GM19463 (cell line): ENCODE data around the gene BUB1B.

Source experiments
- ATAC-seq: cut with Tn5 transposase; IDR thresholded peaks from one replicate; pipeline ENCODE4 v1.9.1; 2021; ENCODE audit warnings: mild to moderate bottlenecking, moderate library complexity; ENCODE audit not compliant: unreplicated experiment

BUB1B gene

DNA sequence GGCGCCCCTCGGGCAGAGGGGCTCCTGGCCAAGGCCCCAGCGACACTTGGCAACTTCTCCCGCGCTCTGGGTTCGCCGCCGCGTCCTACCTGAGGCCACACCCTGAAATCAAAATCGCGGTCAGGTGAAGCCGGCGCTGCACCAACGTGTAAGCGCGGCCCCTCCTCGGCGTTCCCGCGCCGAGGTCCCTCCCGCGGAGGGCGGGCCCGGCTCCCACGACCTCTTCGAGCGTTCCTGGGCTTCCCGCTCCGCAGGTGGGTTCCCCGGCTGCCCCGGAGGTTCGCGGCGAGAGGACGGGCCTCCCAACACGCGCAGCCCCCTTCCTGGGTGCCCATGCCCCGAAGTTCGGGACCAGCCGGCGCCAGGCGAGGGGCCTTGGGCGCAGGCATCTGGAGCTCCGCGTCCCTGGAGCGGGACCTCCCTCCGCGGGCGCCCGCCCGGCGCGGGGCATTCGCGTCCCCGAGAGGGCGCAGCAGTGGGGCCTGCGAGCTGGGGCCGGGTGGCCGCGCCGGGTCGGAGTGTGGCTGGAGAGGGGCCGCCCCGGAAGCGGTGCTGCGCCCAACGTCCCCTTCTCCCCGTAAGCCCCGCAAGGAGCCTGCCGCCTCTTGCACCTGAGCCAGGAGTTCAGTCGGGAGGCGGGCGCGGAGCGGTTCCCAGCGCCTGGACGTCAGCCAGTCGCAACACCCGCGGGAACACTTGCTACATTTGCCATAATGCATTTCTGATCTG, 91.7 kb downstream of the BUB1B start:
- no peak for ATAC-seq

DNA sequence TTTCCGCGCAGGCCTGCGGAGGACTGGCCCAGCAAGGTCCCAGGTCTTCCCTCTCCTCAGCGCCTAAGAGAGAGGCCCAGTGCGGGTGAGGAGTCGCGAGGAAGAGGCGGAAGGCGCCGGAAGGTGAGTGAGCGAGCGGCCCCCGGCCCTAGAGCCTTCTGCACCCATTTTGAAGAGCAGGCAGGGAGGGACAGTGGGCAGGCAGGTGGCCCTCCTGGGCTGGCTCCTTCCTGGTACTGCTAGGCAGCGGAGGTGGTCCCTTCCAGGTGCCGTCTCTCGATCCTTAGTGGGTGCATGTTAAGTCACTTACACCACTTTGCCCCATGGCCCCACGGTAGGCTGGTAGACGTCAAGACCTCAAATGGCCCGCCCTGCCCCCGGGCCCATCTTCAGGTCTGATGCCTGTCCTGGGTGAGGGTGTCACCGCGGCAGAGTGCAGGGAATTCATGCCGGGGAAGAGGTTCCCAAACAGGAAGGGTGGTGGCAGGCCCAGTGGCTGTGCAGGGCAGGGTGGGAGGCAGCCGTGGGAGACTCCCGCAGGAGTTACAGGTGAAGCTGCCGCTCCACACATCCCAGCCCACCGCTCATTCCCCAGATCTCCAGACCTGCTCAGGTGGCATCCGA, 92.4 kb downstream of the BUB1B start:
- ATAC-seq, result no peak

DNA sequence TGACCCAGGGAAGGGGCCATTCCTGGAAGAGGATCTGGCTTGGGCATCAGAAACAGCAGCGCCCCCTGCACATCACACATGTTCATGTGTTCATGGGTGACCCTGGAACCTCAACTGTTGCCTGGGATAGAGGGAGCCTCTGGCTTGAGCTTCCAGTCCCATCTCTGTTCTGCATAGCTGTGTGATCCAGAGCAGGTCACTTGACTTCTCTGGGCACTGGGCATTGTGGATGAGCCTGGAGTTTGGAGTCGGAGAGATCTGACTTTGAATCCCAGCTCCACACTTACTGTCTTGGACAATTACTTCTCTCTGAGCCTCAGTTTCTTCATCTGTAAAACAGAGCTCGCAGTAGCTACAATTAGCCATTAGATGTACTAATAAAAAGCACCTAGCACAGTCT, 93.6 kb downstream of the BUB1B start:
- ATAC-seq, result no peak

DNA sequence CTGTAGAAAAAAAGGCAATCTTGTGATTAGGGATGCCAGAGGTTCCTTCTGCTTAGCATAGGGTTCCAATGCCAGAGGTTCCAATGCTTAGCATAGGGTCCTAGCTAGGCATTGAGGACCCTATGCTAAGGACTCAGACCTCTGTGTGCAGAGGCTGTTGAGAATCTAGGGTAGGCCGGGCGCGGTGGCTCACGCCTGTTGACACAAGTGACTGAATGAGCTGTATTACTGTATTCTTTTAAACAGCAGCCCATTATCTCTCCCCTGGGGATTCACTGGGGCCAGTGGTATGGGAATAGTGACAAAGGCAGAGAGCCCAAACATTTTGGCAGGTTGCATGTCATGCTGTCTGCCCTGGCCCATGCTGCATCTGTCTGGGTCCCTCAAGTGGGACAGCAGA, 94.2 kb downstream of the BUB1B start:
- no peak for ATAC-seq

DNA sequence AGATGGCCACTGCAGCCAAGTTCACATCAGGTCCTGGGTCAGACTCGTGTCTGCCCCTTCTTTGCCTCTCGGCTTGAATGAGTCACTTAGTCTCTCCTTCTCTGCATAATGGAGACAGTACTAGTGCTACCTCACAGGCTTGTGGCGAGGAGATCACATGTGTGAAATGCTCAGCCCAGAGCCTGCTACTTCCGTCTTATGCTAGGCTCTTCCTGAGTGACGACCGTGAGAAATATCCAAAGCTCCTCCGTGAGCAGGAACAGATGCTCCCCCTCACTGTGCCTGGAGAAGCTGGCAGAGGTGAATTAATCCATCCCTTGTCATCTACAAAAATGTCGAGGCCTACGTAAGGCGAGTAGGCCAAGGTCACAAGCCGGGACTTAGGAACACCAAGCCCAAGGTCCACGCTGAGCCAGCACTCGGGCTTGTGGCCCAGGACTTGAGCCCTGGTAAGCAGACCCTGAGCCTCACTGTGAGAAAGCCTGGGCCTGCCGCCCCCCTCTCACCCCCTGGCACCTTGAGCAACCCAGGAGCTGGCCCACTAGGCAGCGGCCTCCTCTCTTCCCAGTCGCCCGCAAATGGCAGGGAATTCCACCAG, 95.9 kb downstream of the BUB1B start:
- ATAC-seq, result peak; percentile 50

DNA sequence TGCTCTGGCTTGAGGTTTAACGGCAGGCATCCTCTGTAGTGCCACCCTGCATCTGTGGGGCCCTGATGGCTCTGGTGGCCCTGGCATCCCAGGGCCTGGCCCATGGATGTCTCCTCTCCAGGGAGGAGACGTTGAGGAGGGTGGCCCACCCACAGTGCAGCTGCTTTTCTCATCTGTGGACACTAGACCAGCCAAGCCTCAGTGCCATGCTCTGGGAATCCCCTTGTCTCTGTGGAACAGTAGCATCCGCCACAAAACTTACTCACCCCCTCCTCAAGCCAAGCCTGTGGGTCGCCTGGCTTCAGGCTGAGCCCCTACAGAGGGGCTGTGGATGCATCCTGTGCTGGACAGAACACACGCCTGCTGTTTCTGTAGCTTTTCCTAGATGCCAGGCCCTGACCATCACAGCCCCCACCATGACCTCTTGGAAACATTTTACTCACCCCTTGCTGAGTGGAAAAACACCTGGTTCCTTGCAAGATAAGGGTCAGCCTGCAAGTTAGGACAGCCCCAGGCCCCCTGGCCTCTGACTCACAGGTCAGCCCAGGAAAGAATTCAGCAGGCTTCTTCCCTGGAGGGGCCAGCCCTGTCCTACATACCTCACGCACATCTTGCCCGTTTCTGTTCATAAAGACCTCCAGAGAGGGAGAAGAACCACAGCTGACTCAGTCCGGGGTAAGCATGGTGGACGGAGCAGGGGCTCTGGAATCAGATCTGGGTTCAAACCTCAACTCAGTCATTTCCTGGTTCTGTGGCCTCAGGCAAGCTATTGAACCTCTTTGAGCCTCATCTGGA, 97.0 kb downstream of the BUB1B start:
- no peak for ATAC-seq

DNA sequence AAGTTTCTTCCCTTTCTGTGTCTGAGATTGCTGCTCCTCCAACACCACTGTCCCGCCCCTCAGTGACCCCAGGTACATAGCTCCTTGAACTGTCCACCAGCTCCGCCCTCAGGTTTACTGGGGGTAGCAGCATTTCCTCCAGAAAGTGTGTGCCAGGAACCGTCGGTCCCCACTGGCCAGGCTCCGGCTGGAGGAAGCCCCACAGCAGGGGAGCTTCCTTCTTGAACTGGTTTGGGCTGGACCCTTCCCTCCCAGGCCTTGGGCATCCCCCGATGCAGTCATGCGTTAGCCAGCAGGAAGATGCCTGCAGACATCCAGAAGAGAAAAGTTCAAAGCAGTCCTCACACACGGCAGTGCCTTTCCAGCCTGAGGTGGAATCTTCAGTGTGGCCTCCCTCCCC, 97.7 kb downstream of the BUB1B start:
- no peak for ATAC-seq

DNA sequence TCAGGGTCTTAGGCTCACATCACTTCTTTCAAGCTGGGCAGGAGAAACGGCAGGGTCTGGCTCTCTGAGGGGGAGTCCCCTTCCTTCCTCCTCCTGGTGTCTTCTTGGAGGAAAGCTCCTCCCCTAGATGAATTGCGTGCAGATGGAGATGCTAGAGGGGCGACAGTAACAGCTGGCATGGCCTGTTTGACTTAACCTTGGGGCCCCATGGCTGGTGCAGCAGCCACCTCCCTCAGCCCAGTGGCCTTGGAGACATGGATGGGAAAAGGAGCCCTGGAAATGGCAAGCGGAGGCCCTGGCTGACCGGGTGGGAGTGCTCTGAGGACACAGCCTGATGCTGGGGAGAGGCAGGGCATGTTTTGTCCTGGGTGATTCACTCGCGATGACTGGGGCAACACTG, 98.2 kb downstream of the BUB1B start:
- no peak for ATAC-seq

DNA sequence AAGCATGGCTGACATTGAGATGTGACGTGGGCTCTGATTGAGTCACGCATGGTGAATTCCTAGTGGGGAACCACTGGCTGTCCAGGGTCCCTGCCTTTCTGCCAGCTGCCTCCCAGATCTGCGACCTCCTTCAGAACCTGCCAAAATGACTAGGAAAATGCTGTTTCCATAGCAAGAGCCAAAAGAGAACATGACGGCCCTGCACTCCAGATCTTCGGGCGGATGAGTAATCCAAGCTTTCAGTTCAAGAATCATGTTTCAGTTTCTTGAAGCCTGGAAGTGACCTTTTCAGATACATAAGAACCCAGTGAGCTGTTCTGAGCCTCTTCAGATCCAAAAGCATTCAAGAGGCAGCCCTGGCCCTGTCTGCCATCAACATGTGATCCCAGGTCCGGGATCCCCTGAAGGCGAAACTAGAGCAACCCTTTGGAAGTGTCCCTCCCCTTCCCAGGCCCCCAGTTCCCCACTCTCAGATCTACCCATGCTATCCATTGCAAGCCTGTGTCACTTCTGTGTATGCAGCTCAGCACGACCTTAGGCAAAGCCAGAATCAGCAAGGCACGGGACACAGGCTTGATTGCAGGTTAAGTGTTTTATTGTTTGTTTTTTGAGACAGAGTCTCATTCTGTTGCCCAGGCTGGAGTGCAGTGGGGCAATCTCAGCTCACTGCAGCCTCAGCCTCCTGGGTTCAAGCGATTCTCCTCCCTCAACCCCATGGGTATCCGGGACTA, 102.3 kb downstream of the BUB1B start:
- ATAC-seq, result no peak

DNA sequence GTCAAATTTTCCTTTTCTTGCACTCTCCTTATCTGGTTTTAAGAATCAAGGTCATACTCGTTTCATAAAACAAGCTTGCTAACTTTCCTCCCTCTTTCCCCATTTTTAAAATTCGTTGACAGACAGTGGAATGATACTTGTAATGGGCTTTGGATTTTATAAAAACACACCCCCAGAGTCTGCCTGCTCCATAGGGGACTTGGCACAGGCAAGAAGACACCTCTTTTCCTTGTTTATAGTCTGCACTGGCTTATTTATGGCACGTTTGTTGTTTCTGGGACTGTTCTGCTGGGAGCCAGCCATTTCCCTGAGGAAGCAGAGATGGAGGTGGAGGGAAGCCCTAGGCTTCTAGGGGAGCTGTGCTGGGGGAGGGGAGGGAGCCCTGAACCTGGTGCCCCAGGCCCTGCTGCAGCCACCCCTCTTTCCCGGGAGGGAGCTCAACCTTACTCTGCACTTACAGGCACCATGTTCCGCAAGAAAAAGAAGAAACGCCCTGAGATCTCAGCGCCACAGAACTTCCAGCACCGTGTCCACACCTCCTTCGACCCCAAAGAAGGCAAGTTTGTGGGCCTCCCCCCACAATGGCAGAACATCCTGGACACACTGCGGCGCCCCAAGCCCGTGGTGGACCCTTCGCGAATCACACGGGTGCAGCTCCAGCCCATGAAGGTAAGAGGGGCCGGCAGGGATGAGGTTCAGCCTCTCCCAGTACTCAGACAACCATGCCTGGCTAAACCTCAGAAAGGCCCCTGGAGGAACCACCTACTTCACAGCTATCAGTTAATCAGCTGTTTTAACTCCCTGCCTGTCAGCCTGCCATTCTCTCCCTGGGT, 103.7 kb downstream of the BUB1B start:
- no peak for ATAC-seq

DNA sequence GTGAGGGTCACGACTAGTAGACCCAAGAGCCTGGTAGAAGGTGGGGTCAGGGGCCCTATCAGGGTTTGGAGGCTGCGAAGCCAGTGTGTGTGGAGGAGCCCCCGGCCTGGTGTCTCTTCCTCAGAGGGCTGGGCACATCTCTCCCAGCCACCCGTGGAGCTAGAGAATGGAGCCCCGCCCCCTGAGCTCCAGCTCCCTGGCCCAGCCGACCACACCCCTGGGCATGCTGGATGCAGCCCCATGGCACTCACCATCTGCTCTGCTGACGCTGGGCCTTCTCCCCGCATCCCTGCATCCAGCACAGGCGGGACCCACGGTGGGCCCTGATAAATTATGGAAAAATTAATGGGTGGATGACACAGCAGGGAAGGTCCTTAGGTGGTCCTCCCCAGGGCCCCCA, 104.5 kb downstream of the BUB1B start:
- no peak for ATAC-seq

DNA sequence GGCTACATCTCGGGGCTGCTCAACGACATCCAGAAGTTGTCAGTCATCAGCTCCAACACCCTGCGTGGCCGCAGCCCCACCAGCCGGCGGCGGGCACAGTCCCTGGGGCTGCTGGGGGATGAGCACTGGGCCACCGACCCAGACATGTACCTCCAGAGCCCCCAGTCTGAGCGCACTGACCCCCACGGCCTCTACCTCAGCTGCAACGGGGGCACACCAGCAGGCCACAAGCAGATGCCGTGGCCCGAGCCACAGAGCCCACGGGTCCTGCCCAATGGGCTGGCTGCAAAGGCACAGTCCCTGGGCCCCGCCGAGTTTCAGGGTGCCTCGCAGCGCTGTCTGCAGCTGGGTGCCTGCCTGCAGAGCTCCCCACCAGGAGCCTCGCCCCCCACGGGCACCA, 105.0 kb downstream of the BUB1B start:
- no peak for ATAC-seq

DNA sequence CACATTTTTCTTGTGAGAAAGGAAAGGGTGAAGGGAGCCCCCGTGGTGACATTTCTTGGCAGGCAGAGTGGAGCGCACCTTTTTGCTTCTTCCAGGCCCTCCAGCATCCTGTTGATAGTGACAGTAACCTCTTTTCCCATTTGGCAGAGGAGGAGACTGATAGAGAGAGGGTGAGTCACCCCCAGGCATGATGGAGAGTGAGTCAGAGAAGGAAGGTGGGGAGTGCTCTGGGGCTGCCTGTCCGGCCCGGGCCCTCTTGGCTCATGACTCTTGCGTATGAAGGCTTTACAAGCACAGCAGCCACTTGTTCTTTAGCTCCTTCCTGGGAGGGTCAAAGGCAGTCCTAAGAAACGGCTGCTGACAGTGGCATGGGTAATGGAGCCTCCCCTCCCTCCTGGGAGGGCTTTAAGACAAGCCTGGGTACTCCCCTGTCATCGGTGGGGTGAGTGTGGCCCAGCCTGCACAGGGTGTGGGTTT, 106.0 kb downstream of the BUB1B start:
- ATAC-seq, result no peak

DNA sequence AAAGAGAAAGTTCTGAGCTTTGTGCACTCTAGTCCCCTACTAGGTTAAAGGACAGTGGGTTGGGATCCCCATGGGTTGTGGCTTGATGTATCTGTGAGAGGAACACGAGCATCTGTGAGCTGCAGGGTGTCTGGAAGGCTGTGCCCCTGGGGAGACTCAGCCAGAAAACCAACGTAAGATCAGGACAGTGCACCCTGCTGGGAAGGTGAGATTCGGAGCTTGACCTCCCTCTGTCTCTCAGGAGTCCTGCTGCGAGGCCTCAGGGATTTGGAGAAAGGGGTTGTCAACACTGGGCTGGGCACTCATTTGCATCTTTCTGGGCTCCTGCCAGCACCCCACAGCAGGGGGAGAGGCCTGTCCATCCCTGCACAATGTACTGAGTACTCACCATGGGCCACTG, 106.8 kb downstream of the BUB1B start:
- no peak for ATAC-seq

DNA sequence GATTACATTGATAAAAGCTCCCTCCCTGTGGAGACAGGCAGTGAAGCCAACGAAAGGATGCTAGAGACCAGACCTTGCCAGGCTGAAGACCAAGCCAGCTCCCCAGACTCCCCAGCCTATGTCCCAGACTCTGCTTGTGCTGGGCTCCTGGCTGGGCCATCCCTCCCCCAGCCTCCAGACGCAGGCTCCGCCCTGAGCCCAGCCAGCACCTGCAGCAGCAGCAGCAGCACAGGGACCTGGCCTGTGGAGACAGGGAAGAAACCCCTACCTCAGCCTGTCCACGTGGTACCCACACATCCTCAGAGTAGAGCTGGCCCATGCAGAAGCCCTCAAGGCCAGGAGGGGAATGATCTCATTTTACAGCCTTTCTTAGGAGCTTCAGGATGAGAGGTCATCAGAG, 108.7 kb downstream of the BUB1B start:
- ATAC-seq, result no peak

DNA sequence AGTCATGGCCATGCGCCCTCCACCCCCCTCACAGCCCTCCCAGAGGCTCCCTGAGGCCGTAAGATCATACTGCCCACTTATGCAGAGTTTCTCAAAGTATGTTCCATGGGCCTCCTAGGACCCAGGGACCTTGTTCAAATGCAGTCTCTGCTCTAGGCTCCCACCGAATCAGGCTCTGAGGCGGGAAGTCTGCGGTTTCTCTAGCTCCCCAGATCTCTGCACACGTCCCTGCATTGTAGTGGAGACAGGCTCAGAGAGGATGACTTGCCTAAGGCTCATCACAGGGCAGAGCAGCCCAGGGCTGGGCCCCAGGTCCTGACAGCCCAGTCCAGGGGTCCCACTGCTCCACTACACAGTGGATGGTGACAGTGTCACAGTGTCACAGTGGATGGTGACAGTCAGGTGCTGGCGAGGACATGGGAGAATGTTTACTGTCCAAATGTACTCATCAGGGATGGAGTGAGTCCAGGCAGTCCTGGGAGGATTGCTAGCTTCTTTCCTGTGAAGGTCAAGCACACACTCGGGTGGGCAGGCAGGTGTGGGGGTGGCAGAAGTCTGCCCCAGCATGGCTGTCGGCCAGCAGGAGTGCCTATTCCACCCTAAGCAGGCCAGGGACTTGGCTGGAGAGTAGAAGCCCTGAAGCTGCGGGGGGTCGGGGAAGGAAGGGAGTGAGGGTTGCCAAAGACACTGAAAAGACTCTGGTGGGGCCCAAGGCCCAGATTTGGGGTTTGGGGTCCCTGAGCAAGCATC, 109.6 kb downstream of the BUB1B start:
- no peak for ATAC-seq
